HepG2 (cell line): ENCODE measurements around the gene PGM3. TPM values are rescaled to one million over a fixed set of nuclear protein-coding genes. Genes with fewer than 3 reads are reported as not detected.

Source experiments
- AHR ChIP-seq: IDR thresholded peaks from 2 replicates; pipeline ENCODE4 v1.6.1; 2018; ENCODE audit warnings: missing genetic modification reagents, missing compliant biosample characterization
- HNRNPLL ChIP-seq: fragments of 200-400 bp; formaldehyde crosslinking; IDR thresholded peaks from 2 replicates; pipeline ENCODE4 v1.6.1; 2017; ENCODE audit warnings: mild to moderate bottlenecking, low read depth, low read length; ENCODE audit not compliant: poor library complexity, severe bottlenecking
- MLXIP ChIP-seq: sonication (generic); formaldehyde crosslinking; IDR thresholded peaks from 2 replicates; pipeline ENCODE4 v1.9.0; 2021; ENCODE audit warnings: missing genetic modification reagents, borderline replicate concordance
- PRDM15 ChIP-seq: sonication (generic); formaldehyde crosslinking; IDR thresholded peaks from 2 replicates; pipeline ENCODE4 v1.4.0; 2020; ENCODE audit warnings: missing genetic modification reagents
- PTBP1 ChIP-seq: fragments of 200-400 bp; formaldehyde crosslinking; IDR thresholded peaks from 2 replicates; pipeline ENCODE4 v1.6.1; 2018; ENCODE audit warnings: low read length, low read depth; ENCODE audit not compliant: poor library complexity, severe bottlenecking
- RXRA ChIP-seq: sonication (generic); formaldehyde crosslinking; IDR thresholded peaks from 2 replicates; pipeline ENCODE4 v1.5.1; 2020; ENCODE audit warnings: missing genetic modification reagents
- SCMH1 ChIP-seq: sonication (generic); formaldehyde crosslinking; IDR thresholded peaks from 2 replicates; pipeline ENCODE4 v1.9.0; 2021; ENCODE audit warnings: missing genetic modification reagents, mild to moderate bottlenecking, borderline replicate concordance
- SRSF9 ChIP-seq: fragments of 200-400 bp; formaldehyde crosslinking; IDR thresholded peaks from 2 replicates; pipeline ENCODE4 v1.6.1; 2018; ENCODE audit warnings: borderline replicate concordance, mild to moderate bottlenecking, low read depth, low read length; ENCODE audit not compliant: insufficient read depth, poor library complexity, severe bottlenecking
- TP53 ChIP-seq: sonication (generic); formaldehyde crosslinking; conservative IDR thresholded peaks from 2 replicates; pipeline ENCODE4 v1.4.0; 2020; ENCODE audit warnings: missing genetic modification reagents
- ZNF180 ChIP-seq: sonication (generic); formaldehyde crosslinking; IDR thresholded peaks from 2 replicates; pipeline ENCODE4 v1.4.0; 2020; ENCODE audit warnings: low read depth, missing genetic modification reagents, borderline replicate concordance
- ZNF607 ChIP-seq: sonication (generic); formaldehyde crosslinking; IDR thresholded peaks from 2 replicates; pipeline ENCODE4 v1.5.1; 2020; ENCODE audit warnings: missing genetic modification reagents, mild to moderate bottlenecking, borderline replicate concordance
- ZNF883 ChIP-seq: sonication (generic); formaldehyde crosslinking; IDR thresholded peaks from 2 replicates; pipeline ENCODE4 v1.5.1; 2020; ENCODE audit warnings: mild to moderate bottlenecking, missing genetic modification reagents; ENCODE audit errors: not compliant biosample characterization
- polyA plus RNA-seq, 8 experiments: library from polyadenylated mRNA; depleted of rRNA in 3 of 8; stranded (reverse) in 7 of 8; unstranded in 1 of 8; fragments of >200 nt; fragmentation: Illumina TruSeq in 4 of 8; extraction: Trizol in 4 of 8; gene quantifications; 2 replicates each; pipeline versions ENCODE4 v1.2.1 to v1.2.3, GENCODE V29; 2011 to 2016; ENCODE audit warnings: low read depth in 4 of 8, missing spikeins in 1 of 8, mixed read lengths in 1 of 8; ENCODE audit not compliant: insufficient read depth in 1 of 8
- total RNA-seq, 5 experiments: library from RNA; depleted of rRNA; stranded (reverse); fragments of >200 nt; fragmentation: Illumina TruSeq; extraction: Trizol; gene quantifications; 2 replicates each; pipeline ENCODE4 v1.2.3, GENCODE V29; 2016; ENCODE audit warnings: low read depth in 1 of 5
- TF ChIP-seq, protein P1 (sequence below): sonication (generic); formaldehyde crosslinking; IDR thresholded peaks from 2 replicates; pipeline ENCODE4 v1.8.1; 2023; ENCODE audit warnings: mild to moderate bottlenecking, missing genetic modification reagents
- TF ChIP-seq, protein P2 (sequence below): sonication (generic); formaldehyde crosslinking; IDR thresholded peaks from 2 replicates; pipeline ENCODE4 v1.9.0; 2021; ENCODE audit warnings: missing genetic modification reagents, mild to moderate bottlenecking, borderline replicate concordance

Gene PGM3
- total and polyA plus RNA-seq, 2 of the 13 experiments (the other 11 are each of a cell fraction or from before 2014, with no cell fraction given) = 72.5 to 163 TPM

DNA sequence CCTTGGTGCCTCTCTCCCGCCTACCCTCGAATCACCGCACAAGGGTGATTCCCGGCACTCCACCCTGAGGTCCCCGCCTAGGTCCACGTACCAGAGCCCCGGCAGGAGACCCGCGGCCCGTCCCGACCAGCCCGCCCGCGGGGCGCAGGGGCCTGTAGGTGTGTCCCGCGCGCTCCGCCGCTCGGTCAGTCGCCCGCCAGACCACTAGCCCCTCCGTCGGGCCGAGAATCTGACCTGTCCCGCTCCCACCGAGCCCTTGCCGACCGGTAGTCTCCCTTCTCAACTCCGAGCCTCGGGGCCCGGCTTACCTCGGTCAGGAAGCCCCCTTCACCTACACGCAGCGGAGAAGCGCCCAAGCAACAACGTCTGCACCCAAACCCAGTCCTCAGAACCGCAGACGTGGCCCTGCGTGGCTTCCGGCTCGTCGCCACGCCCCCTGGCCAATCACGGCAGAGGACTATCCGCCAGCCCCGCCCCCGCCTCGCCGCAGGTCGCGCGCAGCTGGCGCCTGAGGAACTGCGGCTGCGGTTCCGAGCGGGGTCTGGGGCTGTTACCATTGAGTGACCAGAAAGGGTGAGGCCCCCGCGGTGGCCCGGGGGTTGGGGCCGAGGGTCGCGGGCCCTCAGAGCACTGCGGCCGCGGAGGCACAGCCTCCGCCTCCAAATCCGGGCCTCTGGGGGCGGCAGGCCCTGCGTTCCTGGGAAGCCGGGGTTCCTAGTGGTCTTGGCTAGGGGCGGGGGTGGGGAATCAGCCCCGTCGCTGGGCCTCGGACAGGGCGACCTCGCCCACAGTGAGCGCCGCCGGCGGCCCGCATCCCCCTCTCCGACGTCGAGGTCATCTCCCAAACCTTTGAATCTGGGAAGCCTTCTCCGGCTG lies at the start of gene PGM3, which contains the start of gene RWDD2A (continued):
- 0 out of 2 replicates have a peak, but pooled peaks have one; percentile 52 for TF ChIP-seq PRDM15 (CRISPR knock-in tag)
- TF ChIP-seq MLXIP (CRISPR knock-in tag) = no peak
- TF ChIP-seq, protein P1, sequence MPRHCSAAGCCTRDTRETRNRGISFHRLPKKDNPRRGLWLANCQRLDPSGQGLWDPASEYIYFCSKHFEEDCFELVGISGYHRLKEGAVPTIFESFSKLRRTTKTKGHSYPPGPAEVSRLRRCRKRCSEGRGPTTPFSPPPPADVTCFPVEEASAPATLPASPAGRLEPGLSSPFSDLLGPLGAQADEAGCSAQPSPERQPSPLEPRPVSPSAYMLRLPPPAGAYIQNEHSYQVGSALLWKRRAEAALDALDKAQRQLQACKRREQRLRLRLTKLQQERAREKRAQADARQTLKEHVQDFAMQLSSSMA = no peak
- TF ChIP-seq ZNF883 (CRISPR knock-in tag) = peak; percentile 44
- no peak for TF ChIP-seq SCMH1 (CRISPR knock-in tag)
- TF ChIP-seq HNRNPLL = peak; percentile 96
- TF ChIP-seq, protein P2, sequence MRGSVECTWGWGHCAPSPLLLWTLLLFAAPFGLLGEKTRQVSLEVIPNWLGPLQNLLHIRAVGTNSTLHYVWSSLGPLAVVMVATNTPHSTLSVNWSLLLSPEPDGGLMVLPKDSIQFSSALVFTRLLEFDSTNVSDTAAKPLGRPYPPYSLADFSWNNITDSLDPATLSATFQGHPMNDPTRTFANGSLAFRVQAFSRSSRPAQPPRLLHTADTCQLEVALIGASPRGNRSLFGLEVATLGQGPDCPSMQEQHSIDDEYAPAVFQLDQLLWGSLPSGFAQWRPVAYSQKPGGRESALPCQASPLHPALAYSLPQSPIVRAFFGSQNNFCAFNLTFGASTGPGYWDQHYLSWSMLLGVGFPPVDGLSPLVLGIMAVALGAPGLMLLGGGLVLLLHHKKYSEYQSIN = no peak
- no peak for TF ChIP-seq ZNF180 (CRISPR knock-in tag)
- no peak for TF ChIP-seq TP53 (CRISPR knock-in tag)
- TF ChIP-seq SRSF9 = no peak
- no peak for TF ChIP-seq PTBP1
- no peak for TF ChIP-seq AHR
- peak; percentile 57; the same call in 1 of the 2 replicates for TF ChIP-seq RXRA
- TF ChIP-seq ZNF607 = peak; percentile 55
